Psoas muscle (tissue), 8 donors: ENCODE data around the gene PSMD8. TPM values are rescaled to one million over a fixed set of nuclear protein-coding genes. Genes with fewer than 3 reads are reported as not detected.

Experiments used
- ATAC-seq, 4 donors: fragments of 200-7000 bp; cut with Tn5 transposase; one replicate each; pipeline ENCODE4 v1.9.1; 2020; ENCODE audit warnings: moderate library complexity in 3 of 4, mild to moderate bottlenecking in 2 of 4
- DNase-seq, 2 donors: peaks; one replicate each; pipeline ENCODE4 v3.0.0-alpha.2; 2020
- H3K27ac ChIP-seq: fragments of 200-600 bp; one replicate; pipeline ENCODE4 v1.8.0; 2022
- H3K27me3 ChIP-seq, 3 donors: fragments of 200-600 bp in 1 of 3; one replicate each; pipeline versions ENCODE4 v1.6.1 to v1.8.0; 2013 to 2022; ENCODE audit warnings: low read length in 2 of 3, mild to moderate bottlenecking in 2 of 3, moderate library complexity in 1 of 3; ENCODE audit not compliant: insufficient read depth in 3 of 3
- H3K36me3 ChIP-seq, 2 donors: fragments of 200-600 bp in 1 of 2; one replicate each; pipeline versions ENCODE4 v1.6.1 to v1.8.0; 2013 to 2022; ENCODE audit warnings: low read depth in 1 of 2, mild to moderate bottlenecking in 1 of 2, moderate library complexity in 1 of 2; ENCODE audit not compliant: insufficient read depth in 1 of 2
- H3K4me1 ChIP-seq: fragments of 200-600 bp; one replicate; pipeline ENCODE4 v1.8.0; 2022
- H3K4me3 ChIP-seq: fragments of 200-600 bp; one replicate; pipeline ENCODE4 v1.8.0; 2022; ENCODE audit warnings: mild to moderate bottlenecking
- H3K9me3 ChIP-seq: fragments of 200-600 bp; one replicate; pipeline ENCODE4 v1.8.0; 2022
- CTCF ChIP-seq: fragments of 200-600 bp; IDR thresholded peaks from one replicate; pipeline ENCODE4 v1.8.0; 2022; ENCODE audit warnings: antibody characterized with exemption
- WGBS, 3 donors: extraction: QIAGEN DNeasy Blood & Tissue Kit; methylation state at CpG; one replicate each; pipeline versions ENCODE4 v1.1.6 to v1.1.7; 2013; 5-methylcytosine and 5-hydroxymethylcytosine counted together
- intact Hi-C, 2 donors: fragments of 100-400 bp; cut with DNase I; formaldehyde crosslinking; loops; one replicate each; pipeline versions ENCODE4 v1.11.0 to v1.14.2; 2022
- polyA plus RNA-seq, 3 donors: library from polyadenylated mRNA; stranded (reverse); fragments of 200-250 nt; gene quantifications; one replicate each; pipeline ENCODE4 v1.2.3, GENCODE V29; 2013
- total RNA-seq, 4 donors: library from RNA; stranded (reverse); fragmentation: NEBNext Ultra II Directional in 2 of 4; extraction: Animal tissue kit (Norgen Biotek cat#: 25700) in 2 of 4; gene quantifications; one replicate each; pipeline versions ENCODE4 v1.2.1 to v1.2.4, GENCODE V29; 2021 to 2023
- donor health status: healthy with polysubstance abuse.
- donor health status: DM: no; HTN: no; CAD: no; lungs with moderate emphysema.
- donor health status: Bipolar disorder and iron deficiency.
- donor health status: healthy.
- donor health status: DM: yes; HTN: yes; CAD: no.
- donor health status: DM: no; HTN: no; CAD: no.
- donor health status: DM: no; HTN: no; CAD: no.
- donor health status: DM: yes; HTN: yes; CAD: no.

The PSMD8 gene
- total and polyA plus RNA-seq, 7 donors, result 348 to 1,414 (median 791) TPM

- intact Hi-C loops, result loop anchor here in 1 of 2 donors (2.0 kb wide), 1 partner anchor 37 kb away; no protein-coding TSS in a partner anchor
- DNase-seq, result no peak
- H3K27ac ChIP-seq, result peak overlapping the region; percentile 99
- no peaks in the 10 kb centered on the region for H3K27me3 ChIP-seq
- H3K4me1 ChIP-seq, result peaks cover 28% of the 10 kb centered on the region
- TF ChIP-seq CTCF, result no peak
- H3K4me3 ChIP-seq, result peak overlapping the region; percentile 94
- no peaks in the 10 kb centered on the region for H3K9me3 ChIP-seq
- peaks cover under 1 to 28% of the 10 kb centered on the region in 2 donors for H3K36me3 ChIP-seq
- WGBS, 3 donors, result 50 to 64% (median 53%) methylated on average over 6 of the region's 6 CpGs
- no peak for ATAC-seq
Observed at GRCh38 chr19:38373907-38374331, 452 bp upstream of the PSMD8 start.

- H3K4me3 ChIP-seq, result peak overlapping the region; percentile 94
- H3K36me3 ChIP-seq, result peaks cover 8 to 40% of the 10 kb centered on the region in 2 donors
- DNase-seq (no peak), ATAC-seq (peak; percentile 5 to 41 (median 17))
- no peaks in the 10 kb centered on the region for H3K9me3 ChIP-seq
- no peaks in the 10 kb centered on the region for H3K27me3 ChIP-seq
- intact Hi-C loops, result no loop called here
- peaks cover 28% of the 10 kb centered on the region for H3K4me1 ChIP-seq
- H3K27ac ChIP-seq, result peak overlapping the region; percentile 99
- no peak for TF ChIP-seq CTCF
- 0 to 1% (median 1%) methylated on average over 18 of the region's 18 CpGs for WGBS, 3 donors
Observed at GRCh38 chr19:38375098-38375493, 725 bp downstream of the PSMD8 start.

- ATAC-seq (peak; percentile 62 to 75 (median 69)), DNase-seq (peak; percentile 63 to 88)
- 24 to 41% (median 36%) methylated on average over 5 of the region's 5 CpGs for WGBS, 3 donors
- TF ChIP-seq CTCF, result no peak
- Histone ChIP-seq H3K4me3 (peak overlapping the region; percentile 94), H3K9me3 (no peaks in the 10 kb centered on the region), H3K27ac (peak overlapping the region; percentile 99), H3K36me3 (peaks cover 8 to 46% of the 10 kb centered on the region in 2 donors), H3K4me1 (peaks cover 28% of the 10 kb centered on the region), H3K27me3 (no peaks in the 10 kb centered on the region)
- intact Hi-C loops, result no loop called here
Observed at GRCh38 chr19:38375748-38376147, 1.4 kb downstream of the PSMD8 start.

GRCh38 chr19:38376576-38376975 is 2.2 kb downstream of the PSMD8 start:
- DNase-seq, result peak; percentile 34 to 81
- H3K36me3 ChIP-seq, result peaks cover 11 to 55% of the 10 kb centered on the region in 2 donors
- H3K9me3 ChIP-seq, result no peaks in the 10 kb centered on the region
- ATAC-seq, result peak; percentile 34 to 64 (median 54)
- H3K4me3 ChIP-seq, result peak overlapping the region; percentile 94
- WGBS, 3 donors, result 28 to 39% (median 34%) methylated on average over 3 of the region's 3 CpGs
- H3K27me3 ChIP-seq, result peaks cover 0 to 3% (median 0%) of the 10 kb centered on the region in 3 donors
- no peak for TF ChIP-seq CTCF
- intact Hi-C loops, result no loop called here
- H3K4me1 ChIP-seq, result peaks cover 28% of the 10 kb centered on the region
- peak overlapping the region; percentile 99 for H3K27ac ChIP-seq

GRCh38 chr19:38377052-38377451 is 2.7 kb downstream of the PSMD8 start:
- H3K36me3 ChIP-seq, result peaks cover 12 to 59% of the 10 kb centered on the region in 2 donors
- DNase-seq (no peak), ATAC-seq (no peak)
- H3K27me3 ChIP-seq, result peaks cover 0 to 3% (median 0%) of the 10 kb centered on the region in 3 donors
- peak overlapping the region; percentile 94 for H3K4me3 ChIP-seq
- H3K4me1 ChIP-seq, result peaks cover 28% of the 10 kb centered on the region
- 96 to 98% (median 98%) methylated on average over 4 of the region's 4 CpGs for WGBS, 3 donors
- intact Hi-C loops, result no loop called here
- TF ChIP-seq CTCF, result no peak
- peak overlapping the region; percentile 99 for H3K27ac ChIP-seq
- no peaks in the 10 kb centered on the region for H3K9me3 ChIP-seq
